ENCODE data around the gene RAP1GAP2.

Gene RAP1GAP2

DNA sequence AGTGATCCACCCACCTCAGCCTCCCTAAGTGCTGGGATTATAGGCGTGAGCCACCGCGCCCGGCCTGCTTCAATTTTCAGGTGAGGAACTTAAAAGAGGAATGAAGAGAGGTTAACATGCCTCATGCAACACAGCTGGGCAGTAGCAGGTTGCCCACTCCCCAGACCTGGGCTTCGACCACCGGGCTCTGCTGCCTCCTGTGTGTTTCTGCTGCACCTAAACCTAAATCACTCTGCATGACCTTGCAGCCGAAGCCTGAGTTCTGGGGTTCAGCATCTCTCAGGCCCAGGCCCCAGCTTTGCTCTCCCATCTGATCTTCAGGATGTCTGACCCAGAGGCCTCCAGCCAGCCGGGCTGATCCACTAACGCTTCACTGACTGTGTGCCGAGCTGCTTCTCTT, 154.6 kb downstream of the RAP1GAP2 start:
- no peak for DNase-seq

DNA sequence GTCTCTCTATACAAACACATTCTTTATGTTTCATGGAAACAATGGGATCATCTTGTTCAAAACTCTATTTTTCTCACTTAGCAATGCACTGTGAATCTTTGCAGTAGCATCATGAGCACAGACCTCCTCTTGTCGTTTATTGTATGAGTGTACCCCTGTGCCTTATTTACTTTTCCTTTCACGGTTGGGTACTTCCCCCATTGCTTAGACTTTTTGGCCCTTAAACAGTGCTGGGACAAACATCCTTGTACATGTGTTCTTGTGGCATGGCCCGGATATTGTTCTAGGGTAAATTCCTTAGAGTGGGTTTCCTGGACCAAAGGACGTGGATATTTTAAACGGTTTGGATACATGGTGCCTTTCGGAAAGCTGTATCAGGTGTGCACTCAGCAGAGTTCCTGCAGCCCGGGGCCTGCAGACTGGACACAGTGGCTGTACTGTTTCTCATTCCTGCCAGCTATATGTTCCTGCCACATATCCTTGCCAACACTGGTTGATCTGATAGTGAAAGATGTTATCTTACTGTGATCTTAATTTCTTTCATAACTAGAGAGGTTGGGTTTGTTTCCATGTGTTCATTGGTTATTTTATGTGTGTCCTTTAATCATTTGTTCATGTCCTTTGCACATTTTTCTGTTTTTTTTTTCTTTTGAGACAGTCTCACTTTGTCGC, 156.1 kb downstream of the RAP1GAP2 start:
- DNase-seq: no peak

DNA sequence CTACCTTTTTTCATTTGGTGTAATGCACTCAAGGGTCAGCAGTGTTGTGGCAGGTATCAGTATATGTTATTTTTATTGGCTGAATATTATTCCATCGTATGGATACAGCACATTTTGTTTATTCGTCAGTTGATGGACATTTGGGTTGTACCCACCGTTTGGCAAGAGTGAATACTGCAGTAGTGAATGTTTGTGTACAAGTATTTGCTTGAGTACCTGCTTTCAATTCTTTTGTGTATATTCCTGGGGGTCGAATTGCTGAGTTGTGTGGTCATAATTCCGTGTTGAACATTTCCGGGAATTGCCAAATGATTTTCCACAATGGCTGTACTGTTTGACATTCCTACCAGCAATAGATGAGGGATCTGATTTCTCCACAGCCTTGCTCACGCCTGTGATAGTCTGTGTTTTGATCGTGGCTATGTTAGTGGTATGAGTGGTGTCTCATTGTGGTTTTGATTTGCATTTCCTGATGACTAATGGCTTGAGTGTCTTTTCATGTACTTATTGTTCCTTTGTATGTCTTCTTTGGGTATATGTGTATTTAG, 158.7 kb downstream of the RAP1GAP2 start:
- DNase-seq: no peak

DNA sequence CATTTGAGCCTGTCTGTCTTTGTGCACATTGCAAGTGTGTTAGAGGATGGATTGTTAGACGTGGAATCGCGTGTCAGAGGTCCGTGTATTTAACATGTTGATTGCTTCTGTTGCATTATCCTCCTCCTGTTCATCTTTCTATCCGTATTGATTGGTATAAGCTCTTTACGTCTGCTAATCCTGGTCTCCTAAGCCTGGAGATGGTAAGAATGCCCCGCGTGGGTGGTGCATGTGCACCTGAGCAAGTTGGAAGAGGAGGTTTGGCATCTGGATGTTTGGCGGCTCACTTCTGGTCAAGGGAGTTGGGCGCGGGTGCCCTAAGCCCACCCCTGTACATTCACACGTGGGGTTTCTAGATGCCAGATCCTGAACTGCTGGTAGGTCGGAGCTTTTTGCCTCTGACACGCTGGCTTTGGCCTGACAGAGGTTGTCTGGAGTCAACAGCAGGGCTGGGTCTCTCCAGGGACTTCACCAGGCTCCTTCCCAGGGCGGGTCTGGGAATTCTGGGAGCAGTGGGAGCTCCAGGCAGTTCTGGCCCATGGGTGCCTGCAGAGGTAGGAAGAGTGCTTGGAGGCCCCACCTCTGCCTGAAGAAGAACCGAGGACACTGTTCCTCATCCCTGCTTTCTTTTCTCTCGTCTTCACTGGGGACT, 159.8 kb downstream of the RAP1GAP2 start:
- DNase-seq: no peak

DNA sequence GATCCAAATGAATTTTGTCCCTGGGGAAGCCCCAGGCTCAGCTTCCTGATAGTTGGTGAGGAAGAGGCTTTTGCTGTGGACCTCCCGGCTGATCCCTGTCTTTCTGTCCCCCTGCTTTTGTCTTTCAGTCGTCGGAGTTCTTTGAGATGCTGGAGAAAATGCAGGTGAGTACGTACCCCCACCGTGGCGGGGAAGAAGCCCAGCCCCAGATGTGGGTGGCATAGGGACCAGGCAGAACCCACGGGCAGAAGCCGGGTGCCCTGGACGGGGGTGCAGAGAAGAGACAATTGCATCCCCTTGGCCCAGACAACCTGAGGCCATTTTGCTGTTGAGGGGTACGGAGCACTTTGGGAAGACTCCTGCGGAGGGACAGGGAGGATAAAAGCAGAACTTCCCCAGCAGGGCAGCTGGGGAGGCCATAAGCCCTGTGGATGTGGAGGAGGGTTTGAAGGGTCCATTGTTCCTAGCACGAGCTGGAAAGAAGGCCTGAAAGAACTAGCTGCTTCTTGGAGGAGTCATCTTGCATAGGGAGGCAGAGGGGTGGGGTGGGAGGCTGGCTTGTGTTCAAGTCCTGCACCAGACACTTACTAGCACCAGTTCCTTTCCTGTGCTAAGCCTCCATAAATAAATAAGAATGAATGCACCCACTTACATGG, 161.5 kb downstream of the RAP1GAP2 start:
- DNase-seq: no peak

DNA sequence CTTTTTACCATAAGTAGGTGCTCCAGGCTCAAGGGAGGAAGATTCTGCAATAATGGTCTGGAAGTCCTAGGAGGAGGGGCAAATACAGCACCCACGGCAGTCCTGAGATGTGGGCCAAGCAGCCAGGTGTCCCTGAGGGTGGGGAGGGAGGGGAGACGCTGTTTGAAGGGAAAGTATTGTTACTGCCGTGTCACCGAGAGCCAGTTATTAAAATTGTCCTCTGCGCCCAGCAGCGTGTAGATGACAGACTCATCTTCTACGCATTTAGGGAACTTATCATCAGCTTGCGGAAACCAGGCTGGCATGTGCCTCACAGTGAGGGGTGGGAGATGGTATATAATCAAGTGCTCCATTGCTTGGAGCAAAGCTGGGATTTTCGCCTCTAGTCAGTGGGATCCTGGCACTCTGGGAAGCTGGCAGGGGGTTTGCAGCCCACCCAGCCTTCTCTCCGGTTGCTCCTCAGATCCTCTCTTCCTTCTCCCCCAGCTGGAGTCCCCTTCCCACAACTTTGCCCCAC, 162.5 kb downstream of the RAP1GAP2 start:
- no peak for DNase-seq

DNA sequence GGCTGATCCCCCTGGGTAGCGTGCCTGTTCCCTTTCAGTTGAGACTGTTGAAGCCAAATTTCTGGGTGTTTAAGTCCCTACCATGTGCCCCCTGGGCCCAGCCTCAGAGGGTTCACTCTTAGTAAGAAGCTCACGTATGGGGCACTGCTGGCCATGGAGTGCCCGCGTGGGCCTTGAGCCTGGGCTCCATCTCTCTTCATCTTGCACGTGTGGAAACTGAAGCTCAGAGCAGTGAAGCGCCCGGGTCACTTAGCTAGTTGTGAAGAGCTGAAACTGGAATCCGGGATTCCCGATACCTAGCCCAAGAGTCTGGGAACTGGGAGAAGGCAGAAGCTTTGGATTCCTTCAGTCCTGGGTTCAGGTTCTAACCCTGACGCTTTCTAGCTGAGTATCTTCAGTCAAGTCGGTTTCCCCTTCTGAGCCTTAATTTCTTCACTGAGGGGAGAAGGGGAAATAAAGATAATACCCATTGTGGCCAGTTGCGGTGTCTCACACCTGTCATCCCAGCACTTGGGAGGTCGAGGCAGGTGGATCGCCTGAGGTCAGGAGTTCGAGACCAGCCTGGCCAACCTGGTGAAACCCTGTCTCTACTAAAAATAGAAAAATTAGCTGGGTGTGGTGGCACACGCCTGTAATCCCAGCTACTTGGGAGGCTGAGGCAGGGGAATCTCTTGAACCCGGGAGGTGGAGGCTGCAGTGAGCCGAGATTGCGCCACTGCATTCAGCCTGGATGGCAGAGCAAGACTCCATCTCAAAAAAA, 163.3 kb downstream of the RAP1GAP2 start:
- no peak for DNase-seq

DNA sequence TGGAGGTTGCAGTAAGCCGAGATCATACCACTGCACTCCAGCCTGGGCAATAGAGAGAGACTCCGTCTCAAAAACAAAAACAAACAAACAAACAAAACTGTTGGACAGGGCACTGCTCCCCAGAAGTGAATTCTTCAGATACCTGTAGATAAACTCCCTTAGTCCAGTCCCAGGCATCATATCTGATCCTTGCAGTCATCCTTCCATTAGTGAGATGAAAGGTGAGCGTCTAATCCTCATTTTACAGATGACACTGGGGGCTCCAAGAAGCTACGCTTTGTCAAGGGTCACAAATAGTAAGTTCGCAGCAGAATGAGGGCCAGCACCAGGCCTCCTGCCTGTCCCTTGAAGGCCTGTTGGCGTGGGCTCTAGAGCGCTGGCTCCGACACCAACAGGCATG, 165.2 kb downstream of the RAP1GAP2 start:
- no peak for DNase-seq

DNA sequence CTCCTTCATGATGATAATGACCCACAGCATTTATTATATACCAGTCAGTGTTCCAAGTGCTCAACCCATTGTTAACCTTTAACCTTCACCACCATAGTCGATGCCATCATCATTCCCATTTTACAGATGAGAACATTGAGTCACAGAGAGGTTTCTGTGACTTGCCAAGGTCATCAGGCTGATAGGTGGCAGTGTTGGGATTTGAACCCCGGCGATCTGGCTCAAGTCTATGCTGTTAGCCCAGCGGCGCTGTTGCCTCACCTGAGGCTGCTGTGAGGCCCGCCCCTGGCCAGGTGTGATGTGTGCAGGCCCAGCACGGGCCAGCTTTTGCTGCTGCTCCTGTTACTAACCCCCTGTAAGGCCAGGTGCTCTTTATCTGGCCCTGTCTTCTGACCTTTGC, 166.0 kb downstream of the RAP1GAP2 start:
- DNase-seq: no peak

DNA sequence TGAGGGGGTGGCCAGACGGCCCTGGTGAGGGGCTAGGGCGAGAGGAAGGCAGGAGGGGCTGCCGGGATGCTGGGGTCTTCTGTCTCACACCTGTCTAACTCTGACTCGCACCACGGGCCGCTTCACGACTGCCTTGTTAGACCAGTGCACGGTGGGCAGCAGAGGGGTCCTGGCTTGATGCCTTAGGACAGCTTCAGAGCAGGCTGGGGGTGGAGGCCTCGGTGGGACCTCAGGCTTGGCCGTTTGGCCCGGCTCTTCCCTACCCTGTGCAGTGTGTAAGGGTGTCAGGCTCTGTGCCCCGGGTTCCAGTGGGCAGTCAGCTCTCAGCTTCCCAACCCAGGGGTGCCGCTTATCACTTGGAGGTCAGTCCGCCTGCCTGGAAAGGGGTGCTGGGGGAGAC, 166.5 kb downstream of the RAP1GAP2 start:
- DNase-seq: no peak

DNA sequence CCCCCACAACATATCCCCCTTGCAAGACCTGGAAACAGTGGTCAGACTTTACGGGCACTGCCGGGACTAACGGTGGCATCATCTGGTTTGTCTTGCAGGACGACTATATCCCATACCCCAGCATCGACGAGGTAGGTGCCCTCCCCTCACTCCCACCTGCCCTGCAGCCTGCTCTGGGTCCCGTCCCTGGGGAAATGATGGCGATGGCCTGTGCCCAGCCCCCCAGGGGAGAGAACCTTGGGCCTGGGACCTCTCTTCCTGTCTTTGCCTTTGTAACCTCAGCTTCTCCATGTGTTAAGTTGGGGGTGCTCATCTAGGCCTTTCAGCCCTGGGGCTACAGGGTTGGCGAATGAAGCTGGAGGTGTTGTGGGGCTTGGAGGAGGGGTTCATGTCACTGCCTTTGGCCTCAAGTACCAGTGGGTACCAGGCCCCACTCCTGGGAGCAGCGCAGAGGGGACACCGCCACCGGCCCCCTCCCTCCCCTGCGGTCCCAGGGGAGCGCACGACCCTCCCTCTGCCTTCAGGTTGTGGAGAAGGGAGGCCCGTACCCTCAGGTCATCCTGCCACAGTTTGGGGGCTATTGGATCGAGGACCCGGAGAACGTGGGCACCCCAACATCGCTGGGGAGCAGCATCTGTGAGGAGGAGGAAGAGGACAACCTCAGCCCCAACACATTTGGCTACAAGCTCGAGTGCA, 167.2 kb downstream of the RAP1GAP2 start:
- no peak for DNase-seq

DNA sequence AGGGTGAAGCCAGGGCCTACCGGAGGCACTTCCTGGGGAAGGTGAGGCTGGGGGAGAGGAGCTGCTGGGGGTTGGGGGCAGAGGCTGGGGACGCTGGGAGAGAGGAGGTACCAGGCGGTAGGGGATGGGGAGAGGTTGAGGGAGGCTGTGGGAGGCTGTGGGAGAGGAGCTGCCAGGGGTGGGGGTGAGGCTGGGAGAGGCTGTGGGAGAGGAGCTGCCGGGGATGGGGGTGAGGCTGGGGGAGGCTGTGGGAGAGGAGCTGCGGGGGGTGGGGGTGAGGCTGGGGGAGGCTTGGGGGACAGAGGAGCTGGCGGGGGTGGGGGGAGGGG, 167.8 kb downstream of the RAP1GAP2 start:
- DNase-seq: no peak

DNA sequence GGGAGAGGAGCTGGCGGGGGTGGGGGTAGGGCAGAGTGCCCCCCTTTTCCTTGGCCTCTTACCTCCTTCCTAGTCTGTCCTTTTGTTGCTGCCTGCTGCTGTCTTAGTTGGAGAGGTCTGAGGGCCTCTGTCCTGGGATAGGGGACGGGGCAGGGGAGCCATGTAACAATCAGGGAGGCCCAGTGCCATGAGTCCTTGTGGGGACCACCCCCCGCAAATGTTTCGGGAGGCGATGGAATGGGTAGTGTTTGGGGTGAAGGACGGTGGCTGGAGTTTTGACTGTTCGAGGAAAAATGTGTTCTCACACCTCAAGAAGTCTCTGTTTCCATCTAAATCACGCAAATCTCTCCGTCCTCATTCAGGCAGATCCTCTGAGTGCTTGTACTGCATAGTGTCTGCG, 168.1 kb downstream of the RAP1GAP2 start:
- no peak for DNase-seq

DNA sequence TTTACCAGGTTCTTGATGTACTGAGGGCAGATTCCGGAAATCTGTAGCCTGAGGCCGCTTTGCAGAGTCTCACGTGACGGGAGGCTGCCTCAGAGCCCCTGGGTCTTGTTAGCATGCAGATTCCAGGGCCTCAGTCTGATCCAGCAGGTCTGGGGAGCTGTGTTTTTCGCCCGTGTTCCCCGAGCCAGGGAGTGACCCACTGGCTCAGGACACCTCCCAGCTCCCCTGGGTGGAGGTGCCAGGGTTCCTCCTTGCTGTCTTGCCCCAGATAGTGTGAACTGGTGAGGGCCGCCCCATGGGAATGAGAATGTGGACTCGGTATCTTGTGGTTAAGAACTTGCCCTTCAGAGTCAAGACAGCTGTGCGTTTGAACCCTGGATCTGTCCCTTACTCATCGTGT, 168.6 kb downstream of the RAP1GAP2 start:
- no peak for DNase-seq

DNA sequence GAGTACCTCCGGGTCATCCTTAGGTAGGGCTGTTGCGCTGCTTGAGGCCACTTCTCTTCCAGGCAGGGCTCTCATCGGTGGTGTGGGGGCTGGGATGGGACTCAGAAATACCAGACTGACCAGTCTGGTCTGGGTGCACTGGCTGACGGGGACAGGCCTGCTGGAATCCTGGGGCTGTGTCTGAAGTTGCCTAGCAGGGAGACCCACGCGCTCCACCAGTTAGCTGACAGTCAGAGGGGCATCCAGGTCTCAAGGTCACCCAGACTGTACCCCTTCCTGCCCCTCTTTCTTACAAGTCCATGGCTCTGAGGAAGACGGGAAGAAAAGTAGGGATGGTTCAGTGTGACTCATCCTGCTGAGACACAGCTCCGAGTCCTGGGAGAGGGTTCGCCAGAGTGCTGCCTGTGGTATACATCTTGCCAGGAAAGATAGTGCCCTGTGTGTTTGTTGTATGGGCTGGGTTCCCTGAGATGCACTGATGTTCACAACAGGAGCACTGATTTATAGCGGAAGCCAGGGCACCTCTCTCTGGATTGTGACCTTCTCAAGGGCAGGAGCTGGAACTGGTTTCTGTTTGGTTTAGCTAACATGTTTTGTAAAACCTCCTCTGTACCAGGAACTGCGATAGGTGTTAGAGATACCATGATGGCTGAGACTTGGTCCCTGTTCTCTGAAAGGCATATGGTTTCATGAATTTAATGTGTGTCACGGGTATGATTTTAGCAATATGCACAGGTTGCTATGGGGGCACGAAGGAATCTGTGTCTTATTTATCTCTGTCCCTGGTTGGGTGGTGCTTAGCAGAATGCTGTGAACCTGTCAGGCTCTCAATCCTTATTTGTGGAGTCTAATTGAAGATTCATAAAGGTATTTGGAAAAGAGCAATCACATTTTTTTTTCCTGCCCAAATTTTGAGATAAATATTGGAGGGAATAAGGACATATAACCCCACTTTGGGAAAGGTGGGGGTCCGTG, 169.7 kb downstream of the RAP1GAP2 start:
- DNase-seq: no peak

DNA sequence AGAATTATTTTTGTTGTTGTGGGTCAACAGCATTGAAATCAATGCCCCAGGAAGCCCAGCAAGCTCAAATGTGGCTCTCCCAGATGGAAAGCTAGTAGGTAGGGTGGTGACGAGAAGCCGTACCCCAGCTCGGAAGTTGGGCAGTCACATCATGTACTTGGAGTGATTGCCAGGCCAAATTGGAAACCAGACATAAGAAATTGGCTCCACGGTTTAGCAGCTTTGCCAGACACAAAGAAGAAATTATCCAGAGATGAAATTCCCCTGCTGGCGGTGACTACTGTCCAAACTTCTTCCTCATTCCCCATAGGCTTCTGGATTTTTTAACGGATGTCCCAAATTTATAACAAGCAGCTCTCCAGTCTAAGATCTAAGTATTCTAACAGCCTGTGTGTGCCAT, 171.3 kb downstream of the RAP1GAP2 start:
- DNase-seq: no peak

DNA sequence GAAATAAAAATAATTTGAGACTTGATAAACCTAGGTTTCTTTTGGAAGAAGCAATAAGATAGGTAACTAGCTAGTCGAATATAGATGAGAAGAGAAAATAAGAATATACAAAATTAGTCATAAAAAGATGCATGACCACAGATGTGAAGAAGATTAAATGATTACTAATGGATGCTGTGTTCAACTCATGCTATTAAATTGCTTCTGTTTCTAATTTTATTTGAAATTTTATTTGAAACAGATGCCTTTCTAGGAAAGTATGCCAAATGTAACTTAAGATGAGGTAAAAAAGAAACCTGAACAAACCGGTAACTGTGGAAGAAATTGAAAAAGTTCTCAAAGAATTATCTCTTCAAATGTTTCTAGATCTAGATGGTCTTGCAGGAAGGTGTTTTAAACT, 175.6 kb downstream of the RAP1GAP2 start:
- no peak for DNase-seq

DNA sequence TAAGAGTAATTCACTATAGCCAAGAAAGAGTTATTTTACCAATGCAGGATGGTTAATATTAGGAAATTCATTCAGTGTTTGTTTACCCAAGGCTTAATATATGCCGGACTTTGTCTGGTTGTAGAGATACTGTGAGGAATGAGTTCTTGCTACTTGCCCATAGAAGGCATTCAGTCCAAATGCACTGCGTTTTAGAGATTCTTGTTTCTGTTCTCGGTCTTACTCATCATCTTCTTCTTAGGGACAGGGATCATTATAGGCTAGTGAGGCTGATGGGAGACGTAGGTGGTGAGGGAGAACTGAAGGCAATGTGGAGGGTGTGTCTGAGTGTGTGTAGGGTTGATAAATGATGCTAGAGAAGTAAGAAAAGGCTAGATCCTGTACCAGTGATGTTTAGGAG, 176.5 kb downstream of the RAP1GAP2 start:
- DNase-seq: no peak

DNA sequence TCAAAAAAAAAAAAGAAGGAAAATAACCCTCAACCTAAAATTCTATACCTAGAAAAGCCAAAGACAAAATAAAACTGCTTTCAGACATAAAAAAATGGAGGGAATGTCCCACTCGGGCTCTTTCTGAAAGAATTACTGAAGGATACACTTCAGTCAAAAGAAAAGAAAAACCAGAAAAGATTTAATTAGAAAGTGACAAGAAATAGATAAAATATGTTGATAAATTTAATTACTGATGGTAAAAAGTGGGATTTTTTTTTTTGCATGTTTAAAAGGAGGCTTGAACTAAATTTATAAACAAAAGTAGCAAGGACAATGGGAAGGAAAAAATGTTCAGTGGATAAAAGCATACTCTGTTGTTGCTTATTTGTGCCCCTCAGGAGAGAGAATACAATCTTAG, 178.1 kb downstream of the RAP1GAP2 start:
- DNase-seq: no peak

DNA sequence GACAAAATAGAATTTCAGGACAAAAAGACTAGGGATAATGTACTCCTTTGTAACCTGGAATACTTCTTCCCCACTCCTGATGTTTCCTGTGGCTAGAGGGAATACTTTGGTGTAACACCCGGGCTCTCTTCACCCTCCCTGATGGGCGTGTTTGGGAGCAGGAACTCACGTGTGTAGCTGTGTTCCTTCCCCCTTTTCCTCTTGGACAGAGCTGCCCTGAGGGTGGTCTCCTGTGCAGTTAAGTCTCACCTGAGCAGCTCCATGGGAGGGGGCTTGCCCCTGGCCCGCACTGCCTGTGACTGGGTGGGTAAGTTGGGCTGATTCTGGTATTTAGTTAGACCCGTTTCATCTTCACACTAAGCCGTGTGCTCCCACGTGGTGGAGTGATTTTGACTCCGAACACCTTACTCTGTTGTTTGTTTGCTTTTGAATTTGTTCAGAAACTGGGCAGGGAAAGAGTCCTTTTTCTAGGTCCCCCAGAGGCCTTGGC, 179.3 kb downstream of the RAP1GAP2 start:
- no peak for DNase-seq

DNA sequence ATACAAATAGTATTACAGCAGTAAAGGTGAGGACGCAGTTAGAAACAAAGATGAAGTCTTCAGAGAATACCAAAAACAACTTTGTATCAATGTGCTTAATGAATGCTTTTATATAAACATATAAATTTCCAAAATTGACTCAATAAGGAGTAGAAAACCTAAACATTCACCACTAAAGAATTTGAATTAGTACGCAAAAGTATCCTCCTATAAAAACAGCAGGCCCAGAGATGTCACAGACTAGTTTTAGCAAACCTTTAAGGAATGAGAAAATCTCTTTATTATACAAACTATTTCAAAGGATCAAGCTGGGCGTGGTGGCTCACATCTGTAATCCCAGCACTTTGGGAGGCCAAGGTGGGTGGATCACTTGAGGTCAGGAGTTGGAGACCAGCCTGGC, 180.9 kb downstream of the RAP1GAP2 start:
- no peak for DNase-seq
